Fibroblast of peridontal ligament (primary cell): ENCODE results near the gene ABHD5.

Experiments
- DNase-seq: peaks from one replicate; pipeline ENCODE4 v3.0.0-alpha.2; 2010; ENCODE audit errors: extremely low read depth

Gene ABHD5

DNA sequence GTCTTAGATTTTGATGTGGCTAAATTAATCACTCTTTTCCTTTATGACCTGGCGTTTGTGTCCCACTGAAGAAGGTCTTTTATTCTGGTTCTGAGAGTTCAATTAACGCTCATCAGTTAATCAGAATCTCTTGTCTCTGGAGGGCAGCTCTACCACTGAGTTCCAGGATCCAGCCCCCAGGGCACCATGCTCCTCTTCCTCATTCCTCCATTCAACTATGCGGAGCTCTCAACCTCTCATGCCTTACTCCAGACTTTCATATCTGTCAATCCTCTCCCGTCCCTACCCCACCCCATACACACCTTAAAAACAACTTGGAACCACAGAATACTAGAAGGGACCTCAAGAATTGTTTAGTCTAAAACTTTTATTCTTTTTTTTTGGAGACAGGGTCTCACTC, 4.8 kb upstream of the ABHD5 start:
- no peak for DNase-seq

DNA sequence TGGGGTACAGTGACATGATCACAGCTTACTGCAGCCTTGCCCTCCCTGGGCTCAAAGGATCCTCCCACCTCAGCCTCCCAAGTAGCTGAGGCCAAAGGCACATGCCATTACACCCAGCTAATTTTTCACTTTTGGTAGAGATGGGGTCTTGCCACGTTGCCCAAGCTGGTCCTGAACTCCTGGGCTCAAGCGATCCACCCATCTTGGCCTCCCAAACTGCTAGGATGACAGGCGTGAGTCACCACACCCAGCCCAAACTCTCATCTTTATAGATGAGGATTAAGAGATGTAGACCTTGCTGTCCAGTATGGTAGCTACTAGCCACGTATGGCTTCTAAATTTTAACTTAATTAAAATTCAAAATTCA, 4.4 kb upstream of the ABHD5 start:
- DNase-seq, result no peak

DNA sequence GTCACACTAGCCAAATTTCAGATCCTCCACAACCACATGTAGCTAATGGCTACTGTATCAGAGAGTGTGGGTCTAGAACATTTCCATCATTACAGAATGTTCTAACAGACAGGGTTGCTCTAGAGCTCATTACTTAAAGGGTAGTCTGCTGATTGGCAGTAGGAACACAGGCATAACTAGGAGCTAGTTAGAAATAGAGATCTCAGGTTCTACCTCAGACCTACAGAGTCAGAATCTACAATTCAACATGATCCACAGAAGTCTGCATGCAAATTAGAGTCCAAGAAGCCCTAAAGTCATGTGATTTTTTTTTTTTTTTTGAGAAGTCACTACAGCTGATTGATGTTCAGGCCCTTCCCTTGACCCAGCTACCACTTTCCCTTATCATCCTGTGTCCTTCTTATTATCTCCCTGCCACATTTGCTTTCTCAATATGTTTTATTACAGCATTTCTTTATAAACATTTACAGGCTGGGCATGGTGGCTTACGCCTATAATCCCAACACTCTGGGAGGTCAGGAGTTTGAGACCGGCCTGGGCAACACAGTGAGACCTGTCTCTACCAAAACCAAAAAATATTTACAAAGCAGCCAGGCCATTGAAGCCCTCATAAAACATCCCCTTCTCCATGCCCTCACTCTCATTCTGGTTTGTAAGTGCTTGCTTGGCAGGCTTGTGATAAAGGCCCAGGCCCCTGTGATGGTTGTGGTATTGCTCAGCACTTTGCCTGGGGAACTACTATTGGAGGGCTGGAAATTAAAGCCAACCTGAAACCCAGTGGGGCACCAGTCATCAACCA, 3.8 kb upstream of the ABHD5 start:
- DNase-seq, result no peak

DNA sequence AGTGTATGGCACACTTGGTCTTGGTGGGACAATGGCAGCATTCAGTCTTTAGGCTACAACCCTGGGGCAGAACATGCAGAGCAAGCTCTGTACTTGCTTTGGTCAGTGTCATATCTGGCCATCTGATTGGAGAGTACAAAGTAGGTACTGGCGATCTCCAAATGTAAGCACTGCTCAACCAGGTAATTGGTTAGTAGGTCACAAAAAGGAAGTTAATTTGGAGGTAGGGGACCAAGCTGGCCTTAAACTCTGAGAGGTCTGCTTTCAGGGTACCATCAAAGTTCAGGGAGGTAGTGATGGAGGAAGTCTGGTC, 3.3 kb upstream of the ABHD5 start:
- DNase-seq, result no peak

DNA sequence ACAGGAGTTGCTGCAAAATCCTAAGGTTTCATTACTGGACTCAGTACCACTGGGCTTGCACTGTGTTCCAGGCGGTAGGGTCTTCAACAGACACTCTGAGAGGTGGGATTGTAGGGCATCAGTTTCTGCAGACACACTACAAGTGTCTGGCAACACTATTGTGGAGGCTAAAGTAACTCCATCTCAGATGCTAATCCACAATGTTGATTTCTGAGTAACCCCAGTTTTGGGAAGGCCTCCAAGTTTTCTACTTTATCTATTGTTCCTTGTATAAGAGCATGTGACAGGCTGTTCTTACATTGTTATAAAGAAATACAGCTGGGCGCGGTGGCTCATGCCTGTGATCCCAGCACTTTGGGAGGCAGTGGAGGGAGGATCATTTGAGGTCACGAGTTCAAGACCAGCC, 2.5 kb upstream of the ABHD5 start:
- DNase-seq, result no peak

DNA sequence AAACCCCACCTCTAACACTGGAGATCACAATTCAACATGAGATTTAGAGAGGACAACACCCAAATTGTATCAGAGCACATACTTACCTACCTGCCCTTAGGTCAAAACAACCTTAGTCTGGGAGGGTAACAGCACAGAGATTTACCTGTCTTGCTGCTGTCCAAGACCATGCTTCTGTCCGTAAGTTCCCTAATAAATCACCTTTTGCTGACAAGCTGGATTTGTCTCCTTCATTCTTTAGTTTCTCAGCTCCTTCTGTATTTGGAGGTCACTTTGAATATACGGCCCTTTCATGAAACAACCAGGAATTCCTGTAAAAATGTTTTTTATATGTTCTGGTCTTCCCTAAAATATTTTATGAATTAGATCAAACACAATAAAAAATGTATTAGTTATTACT, 1.6 kb upstream of the ABHD5 start:
- DNase-seq, result no peak

DNA sequence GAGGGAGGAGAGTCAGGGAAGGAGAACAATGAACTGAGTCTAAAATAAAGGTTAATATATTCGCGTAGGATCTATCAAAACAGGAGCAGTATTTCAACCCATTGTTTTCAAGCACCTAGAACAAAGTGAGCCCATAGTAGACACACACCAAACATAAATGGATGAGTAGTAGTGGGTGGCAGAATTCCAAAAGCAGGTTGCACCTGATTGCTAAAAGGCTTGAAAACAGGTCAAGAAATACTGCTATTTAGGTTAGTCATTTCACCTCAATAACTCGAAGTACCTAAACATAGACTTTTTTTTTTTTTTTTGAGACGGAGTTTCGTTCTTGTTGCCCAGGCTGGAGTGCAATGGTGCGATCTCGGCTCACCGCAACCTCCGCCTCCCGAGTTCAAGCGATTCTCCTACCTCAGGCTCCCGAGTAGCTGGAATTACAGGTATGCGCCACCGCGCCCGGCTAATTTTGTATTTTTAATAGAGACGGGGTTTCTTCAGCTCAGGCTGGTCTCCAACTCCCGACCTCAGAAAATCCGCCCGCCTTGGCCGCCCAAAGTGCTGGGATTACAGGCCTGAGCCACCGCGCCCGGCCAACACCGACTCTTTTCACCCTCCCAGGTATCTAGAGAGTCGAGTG, 855 bp upstream of the ABHD5 start:
- DNase-seq, result no peak

DNA sequence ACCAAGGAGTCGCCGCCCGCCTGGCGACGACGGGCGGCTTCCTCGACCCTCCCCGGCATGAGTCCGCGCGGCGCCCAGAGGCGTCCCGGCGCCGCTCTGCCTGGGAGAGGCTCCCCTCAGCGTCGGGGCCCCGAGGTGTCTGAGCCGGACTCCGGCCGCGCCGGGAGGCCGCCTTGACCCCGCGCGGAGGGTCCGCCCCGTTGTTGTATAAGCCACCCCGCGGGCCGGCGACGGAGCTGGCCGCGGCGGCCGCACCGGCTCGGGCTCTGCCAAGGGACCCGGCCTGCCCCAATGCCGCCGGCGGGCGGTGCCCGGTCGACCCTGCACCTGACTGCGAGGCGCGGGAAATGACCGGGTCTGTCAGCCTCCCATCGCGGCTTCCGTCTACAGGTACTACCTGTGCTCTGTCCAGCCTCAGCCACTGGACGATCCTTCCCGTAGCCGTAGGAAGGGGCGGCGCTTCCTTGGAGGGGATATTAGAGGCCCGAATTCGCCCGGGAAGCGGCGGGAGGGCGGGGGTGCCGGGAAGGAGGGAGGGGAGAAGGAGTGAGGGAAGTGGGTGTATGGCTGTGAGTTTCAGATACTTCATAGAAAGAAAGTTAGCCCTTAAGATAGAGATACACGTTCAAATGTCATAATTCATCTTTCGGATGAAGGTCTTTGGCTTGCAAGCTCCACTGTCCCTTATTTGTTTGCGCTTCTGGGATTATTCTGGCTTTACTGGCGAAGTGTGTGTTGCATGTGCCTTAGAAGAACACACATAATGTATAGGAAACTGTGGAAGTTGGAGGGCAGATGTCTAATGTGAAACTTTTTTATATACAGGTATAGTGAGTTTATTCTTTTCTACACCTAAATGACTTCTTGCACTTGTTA, 620 bp downstream of the ABHD5 start:
- no peak for DNase-seq

DNA sequence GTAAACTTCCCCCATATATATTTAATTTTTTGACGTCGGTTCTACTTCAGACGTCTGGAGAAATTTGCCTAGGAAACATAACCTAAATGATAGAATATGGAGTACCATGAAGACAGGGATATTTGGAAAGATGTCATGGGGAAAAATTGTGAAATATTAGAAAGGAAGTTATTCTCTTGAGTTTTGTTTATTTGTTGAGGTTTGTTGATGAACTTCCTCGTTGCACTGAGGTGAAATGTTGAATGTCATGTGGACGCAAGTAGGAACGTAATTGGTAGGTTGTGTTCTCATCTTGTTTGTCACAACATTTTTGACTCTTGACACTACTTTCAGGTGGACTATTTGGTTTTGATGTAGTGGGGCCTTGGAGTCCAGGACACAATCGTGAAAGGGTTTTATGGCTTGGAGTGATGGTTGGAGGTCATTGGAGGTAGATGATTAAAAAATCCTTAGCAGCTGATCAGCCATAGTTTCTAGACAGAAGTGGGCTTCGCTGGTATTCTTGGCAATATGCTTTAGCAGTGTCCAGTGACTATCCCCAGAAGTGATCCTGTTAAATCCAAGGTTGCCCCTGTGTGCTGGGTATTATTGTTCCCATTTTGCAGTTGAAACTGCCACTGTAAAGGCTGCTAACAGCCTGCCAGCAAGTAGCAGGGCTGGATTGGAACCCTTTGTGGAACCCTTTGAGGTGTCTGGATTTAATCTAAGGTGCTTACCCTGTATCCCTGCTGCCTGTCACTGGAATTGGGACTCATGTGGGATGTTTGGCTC, 1.5 kb downstream of the ABHD5 start:
- no peak for DNase-seq

DNA sequence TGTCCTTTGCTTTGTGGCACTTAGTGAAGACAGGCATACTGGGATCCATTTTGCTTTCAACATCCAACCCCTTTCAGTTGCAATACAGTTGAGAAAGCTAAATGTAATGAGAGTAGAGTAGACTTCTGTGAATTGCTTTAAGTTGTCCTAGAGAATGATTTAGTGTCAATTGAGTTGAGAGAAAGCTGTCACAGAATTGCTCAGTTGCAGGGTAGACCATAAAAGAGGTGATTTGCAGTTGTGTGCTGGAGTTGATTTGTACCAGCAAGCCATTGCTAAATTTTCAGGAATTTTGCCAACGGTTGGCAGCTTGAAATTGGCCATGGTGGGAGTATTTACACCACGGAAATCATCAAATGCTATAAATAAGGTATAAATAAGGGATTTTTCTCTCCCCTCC, 2.2 kb downstream of the ABHD5 start:
- no peak for DNase-seq

DNA sequence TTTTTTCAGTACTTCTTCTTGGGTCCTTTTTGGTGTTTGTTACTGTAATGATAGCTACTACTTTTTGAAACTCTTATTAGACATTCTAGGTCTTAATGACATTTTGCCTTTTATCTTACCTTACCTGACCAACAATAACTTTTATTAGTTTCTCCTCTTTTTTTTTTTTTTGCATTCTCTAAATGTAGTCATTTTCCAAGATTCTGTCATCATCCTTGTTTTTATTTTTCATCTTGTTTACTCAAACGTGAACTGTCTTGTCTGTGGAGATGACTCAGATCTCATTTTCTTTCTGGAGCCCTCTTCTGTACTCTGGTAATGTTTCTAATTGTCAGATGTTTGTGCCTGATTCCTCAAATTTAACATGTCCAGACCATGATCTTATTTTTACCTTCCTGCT, 2.9 kb downstream of the ABHD5 start:
- DNase-seq, result no peak

DNA sequence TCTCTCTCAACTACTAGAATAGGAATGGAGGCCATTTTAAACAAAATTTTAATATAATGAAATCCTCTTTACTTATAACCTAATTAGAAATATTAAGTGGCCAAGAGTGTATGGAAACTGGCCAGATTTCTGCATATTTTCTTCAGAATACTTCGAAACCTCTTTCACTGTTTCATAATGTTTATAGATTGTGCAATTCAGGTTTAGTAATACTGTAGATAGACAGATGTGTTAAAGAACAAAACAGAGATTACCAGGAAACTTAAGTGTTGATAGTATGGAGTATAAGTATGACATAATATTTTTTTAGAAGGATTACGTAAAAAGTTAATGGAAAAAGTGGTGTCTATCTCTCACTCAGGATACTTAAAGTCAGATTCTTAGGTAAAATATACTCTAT, 4.7 kb downstream of the ABHD5 start:
- peak; percentile 79 for DNase-seq

DNA sequence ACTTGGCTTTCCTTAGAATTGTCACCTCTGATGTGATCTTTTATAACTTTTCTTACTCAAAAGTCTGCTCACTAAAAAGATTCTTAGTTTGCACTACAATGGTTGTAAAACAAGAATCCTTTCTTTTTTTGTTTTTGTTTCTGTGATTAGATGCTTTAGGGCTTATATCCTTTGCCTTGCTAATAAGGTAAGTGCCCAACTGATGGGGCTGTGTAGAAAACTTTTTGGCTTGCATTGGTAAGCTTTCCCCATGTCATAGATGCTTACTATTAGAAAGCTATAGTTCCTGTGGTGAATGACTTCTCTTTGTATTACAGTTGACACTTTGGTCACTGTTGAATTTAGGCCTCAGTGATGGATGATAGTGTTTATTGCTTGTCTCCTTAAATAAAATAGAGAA, 5.1 kb downstream of the ABHD5 start:
- DNase-seq, result no peak

DNA sequence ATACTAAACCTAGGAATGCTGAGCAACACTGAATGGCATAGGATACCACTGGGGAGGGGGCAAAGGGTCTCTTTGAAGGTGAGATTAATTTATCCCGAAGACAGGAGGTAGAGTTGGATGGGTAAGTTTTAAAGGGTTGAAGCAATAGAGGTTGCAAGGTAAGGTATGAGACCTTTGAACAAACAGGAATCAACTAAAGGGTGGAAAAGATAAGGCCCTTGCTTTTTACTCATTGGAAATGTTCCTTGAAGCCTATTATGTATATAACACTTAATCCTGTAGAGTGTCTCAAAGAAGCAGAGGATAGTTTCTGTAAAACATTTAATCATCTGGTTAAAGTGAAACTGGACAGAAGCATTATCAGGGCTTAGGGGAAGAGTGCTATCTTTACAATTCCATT, 5.7 kb downstream of the ABHD5 start:
- DNase-seq, result no peak

DNA sequence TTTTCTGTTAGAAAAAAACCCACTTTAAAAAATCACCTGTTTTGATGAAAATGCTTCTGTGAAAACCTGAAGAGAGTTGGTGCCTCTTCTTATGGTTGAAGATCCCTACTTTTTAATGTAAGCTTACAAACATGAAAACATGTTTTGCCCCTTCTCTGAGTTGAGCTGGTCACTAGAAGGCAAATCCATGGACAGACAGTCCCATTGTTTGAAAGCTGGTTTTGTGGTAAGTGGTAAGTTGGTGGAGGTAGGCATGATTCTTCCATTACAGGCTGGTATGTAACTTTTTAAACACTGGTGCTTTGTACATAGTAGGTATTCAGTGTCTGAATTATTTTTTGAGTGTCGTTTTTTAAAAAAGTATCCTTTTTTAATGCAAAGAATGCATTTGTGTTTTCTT, 6.1 kb downstream of the ABHD5 start:
- DNase-seq, result no peak

DNA sequence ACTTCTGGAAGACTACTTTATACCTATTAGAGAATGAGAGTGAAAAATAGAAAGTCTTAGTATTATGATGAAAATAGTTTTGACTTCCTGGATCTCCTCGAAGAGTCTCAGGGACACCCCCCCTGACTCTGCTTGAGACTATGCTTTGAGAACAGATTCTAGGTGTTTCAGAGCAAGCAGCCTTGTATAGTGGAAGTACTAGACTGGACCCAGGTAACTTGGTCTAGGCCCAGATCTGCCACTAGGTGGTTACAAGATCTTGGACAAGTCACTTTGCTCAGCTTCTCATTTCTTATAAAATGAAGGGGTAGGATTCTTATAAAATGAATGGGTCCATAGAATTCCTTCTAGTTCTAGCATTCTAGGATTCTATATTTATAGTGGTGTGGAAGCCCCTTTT, 9.1 kb downstream of the ABHD5 start:
- no peak for DNase-seq

DNA sequence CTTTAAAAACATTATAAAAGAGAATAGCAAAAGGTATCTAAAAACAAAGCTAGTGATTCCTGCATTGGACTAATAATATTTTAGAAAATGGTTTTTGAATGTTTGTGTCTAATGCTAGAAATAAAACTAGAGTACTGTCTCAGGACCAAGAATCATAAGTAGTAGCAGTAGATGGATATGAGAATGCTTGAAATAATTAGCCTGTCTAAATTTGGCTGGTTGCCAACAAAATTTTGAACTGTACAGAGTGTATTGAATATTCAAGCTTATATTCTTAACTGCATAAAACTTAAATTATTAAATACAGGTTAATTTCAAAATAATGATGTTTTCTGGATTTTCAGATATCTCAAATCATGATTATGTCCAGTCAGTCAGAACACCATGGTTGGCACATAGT, 14.0 kb downstream of the ABHD5 start:
- DNase-seq, result no peak

DNA sequence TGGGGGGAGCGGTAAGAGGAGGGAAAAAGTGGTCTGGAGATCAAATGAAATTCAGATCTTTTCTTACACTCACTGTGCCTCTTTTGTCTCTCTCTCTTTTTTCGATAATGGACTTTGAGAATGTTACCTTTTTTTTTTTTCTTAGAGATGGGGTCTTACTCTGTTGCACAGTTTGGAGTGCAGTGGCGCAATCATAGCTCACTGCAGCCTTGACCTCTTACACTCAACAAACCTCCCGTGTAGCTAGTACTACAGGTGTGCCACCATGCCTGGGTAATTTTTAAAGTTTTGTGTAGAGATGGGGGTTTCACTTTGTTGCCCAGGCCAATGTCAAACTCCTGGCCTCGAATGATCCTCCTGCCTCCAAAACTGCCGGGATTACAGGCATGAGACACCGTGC, 15.6 kb downstream of the ABHD5 start:
- no peak for DNase-seq

DNA sequence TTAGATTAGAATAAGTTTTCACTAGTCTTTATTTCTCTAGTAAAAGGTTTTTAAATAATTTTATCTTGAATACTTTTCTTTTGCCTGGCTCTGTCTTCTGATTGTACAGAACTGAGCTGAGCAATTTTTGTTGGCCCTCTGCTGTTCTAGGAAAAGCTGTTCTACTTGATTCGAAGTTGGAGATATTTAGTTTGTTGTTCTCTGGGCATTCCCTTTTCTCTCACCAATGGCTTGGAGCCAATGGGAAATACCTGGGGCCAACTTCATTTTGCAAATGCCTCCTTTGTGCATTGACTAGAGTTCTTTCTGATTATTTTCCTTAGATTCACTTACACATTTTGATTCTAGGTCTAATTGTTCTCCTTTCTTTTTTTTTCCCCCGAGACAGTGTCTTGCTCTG, 16.5 kb downstream of the ABHD5 start:
- no peak for DNase-seq

DNA sequence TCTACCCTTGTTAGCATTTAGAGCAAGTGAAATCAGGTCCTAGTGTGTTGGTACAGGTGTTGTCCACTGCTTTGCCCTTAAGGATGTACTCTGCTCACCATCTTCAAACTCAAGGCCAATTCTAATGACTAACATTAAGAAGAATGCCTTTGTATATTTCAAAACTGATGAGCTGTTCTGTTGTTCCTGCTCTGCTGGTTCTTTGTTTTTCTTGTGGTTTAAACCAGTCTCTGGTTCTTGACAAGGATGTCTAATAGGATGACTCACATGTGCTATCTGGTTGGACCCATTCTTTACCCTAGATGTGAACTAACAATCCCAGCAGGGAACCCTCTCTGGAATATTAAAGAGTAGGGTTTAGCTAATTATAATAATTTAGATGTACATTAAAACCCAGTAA, 17.3 kb downstream of the ABHD5 start:
- peak; percentile 85 for DNase-seq

DNA sequence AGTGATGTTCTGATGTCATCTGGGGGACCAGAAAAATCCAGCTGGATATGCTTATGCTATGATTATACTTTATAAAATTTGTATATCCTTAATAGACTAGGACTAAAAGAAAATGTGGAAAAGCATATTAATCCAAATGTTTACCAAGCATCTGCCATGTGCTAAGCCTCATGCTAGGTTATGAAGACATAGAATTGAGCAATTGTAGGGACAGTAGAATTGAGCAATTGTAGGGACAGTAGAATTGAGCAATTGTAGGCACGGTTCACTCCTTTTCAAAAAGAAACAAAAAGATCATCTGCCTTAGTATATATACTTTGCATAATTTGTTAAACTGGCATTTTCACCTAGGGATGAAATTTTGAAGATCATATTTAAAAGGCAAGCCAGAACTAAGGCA, 18.3 kb downstream of the ABHD5 start:
- DNase-seq, result peak; percentile 70

DNA sequence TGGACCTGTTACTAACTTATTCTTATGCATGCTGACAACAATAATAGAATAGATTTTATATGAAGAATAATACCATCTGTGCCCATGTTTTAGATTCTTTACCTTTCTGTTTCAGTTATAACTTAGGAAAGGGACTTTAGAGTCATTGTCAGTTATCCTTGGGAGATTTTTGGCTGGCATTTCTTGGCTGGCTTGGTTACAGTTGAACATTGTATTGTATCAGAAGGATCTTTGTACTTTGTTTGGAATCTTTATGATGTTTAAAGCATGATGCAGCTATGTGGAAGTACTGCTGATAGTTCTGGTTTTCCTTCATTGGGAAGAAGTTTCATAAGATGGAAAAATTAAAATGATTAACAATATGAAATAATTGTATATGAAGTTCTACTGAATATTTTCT, 19.9 kb downstream of the ABHD5 start:
- no peak for DNase-seq
